ENCODE results near the gene NTM.

The NTM gene

GRCh38 chr11:131849485-131849884 lies 479.1 kb downstream of the NTM start:
- no peaks in the 10 kb centered on the region for H3K36me3 ChIP-seq (ENCODE audit: insufficient read depth, low read length)
- no peak overlapping the region for H3K9ac ChIP-seq (ENCODE audit: low read length)
- H3K9me3 ChIP-seq (ENCODE audit: low read length): no peaks in the 10 kb centered on the region
- no peaks in the 10 kb centered on the region for H3K4me1 ChIP-seq (ENCODE audit: insufficient read depth, low read length)
- no peak overlapping the region for H3K27ac ChIP-seq (ENCODE audit: low read depth, low read length)
- no peak overlapping the region for H3K4me3 ChIP-seq (ENCODE audit: low read depth in 1 of 2, low read length in 2 of 2)
- no peaks in the 10 kb centered on the region for H3K27me3 ChIP-seq (ENCODE audit: control insufficient read depth in 1 of 2, insufficient read depth in 2 of 2, low read length in 2 of 2)

- Histone ChIP-seq H3K9me3 (ENCODE audit: low read length) (no peaks in the 10 kb centered on the region), H3K27ac (ENCODE audit: low read depth, low read length) (no peak overlapping the region), H3K4me1 (ENCODE audit: insufficient read depth, low read length) (no peaks in the 10 kb centered on the region), H3K4me3 (ENCODE audit: low read depth in 1 of 2, low read length in 2 of 2) (no peak overlapping the region), H3K27me3 (ENCODE audit: control insufficient read depth in 1 of 2, insufficient read depth in 2 of 2, low read length in 2 of 2) (no peaks in the 10 kb centered on the region), H3K9ac (ENCODE audit: low read length) (no peak overlapping the region), H3K36me3 (ENCODE audit: insufficient read depth, low read length) (no peaks in the 10 kb centered on the region)
Measured at GRCh38 chr11:131850507-131850906, 480.1 kb downstream of the NTM start.

GRCh38 chr11:131851964-131852755 lies 481.7 kb downstream of the NTM start:
- Histone ChIP-seq H3K4me1 (ENCODE audit: insufficient read depth, low read length) (no peaks in the 10 kb centered on the region), H3K27ac (ENCODE audit: low read depth, low read length) (no peak overlapping the region), H3K27me3 (ENCODE audit: control insufficient read depth in 1 of 2, insufficient read depth in 2 of 2, low read length in 2 of 2) (no peaks in the 10 kb centered on the region), H3K9ac (ENCODE audit: low read length) (no peak overlapping the region), H3K4me3 (ENCODE audit: low read depth in 1 of 2, low read length in 2 of 2) (no peak overlapping the region), H3K36me3 (ENCODE audit: insufficient read depth, low read length) (no peaks in the 10 kb centered on the region), H3K9me3 (ENCODE audit: low read length) (no peaks in the 10 kb centered on the region)

GRCh38 chr11:131852757-131853156 lies 482.3 kb downstream of the NTM start:
- H3K36me3 ChIP-seq (ENCODE audit: insufficient read depth, low read length): no peaks in the 10 kb centered on the region
- no peak overlapping the region for H3K4me3 ChIP-seq (ENCODE audit: low read depth in 1 of 2, low read length in 2 of 2)
- H3K9ac ChIP-seq (ENCODE audit: low read length): no peak overlapping the region
- H3K27ac ChIP-seq (ENCODE audit: low read depth, low read length): no peak overlapping the region
- no peaks in the 10 kb centered on the region for H3K27me3 ChIP-seq (ENCODE audit: control insufficient read depth in 1 of 2, insufficient read depth in 2 of 2, low read length in 2 of 2)
- no peaks in the 10 kb centered on the region for H3K9me3 ChIP-seq (ENCODE audit: low read length)
- H3K4me1 ChIP-seq (ENCODE audit: insufficient read depth, low read length): no peaks in the 10 kb centered on the region

- no peaks in the 10 kb centered on the region for H3K36me3 ChIP-seq (ENCODE audit: insufficient read depth, low read length)
- no peaks in the 10 kb centered on the region for H3K27me3 ChIP-seq (ENCODE audit: control insufficient read depth in 1 of 2, insufficient read depth in 2 of 2, low read length in 2 of 2)
- no peak overlapping the region for H3K9ac ChIP-seq (ENCODE audit: low read length)
- no peaks in the 10 kb centered on the region for H3K9me3 ChIP-seq (ENCODE audit: low read length)
- H3K27ac ChIP-seq (ENCODE audit: low read depth, low read length): no peak overlapping the region
- H3K4me3 ChIP-seq (ENCODE audit: low read depth in 1 of 2, low read length in 2 of 2): no peak overlapping the region
- H3K4me1 ChIP-seq (ENCODE audit: insufficient read depth, low read length): no peaks in the 10 kb centered on the region
Measured at GRCh38 chr11:131854391-131854790, 484.0 kb downstream of the NTM start.

GRCh38 chr11:131855320-131855719 lies 484.9 kb downstream of the NTM start:
- Histone ChIP-seq H3K36me3 (ENCODE audit: insufficient read depth, low read length) (no peaks in the 10 kb centered on the region), H3K4me3 (ENCODE audit: low read depth in 1 of 2, low read length in 2 of 2) (no peak overlapping the region), H3K27ac (ENCODE audit: low read depth, low read length) (no peak overlapping the region), H3K9ac (ENCODE audit: low read length) (no peak overlapping the region), H3K9me3 (ENCODE audit: low read length) (no peaks in the 10 kb centered on the region), H3K4me1 (ENCODE audit: insufficient read depth, low read length) (no peaks in the 10 kb centered on the region), H3K27me3 (ENCODE audit: control insufficient read depth in 1 of 2, insufficient read depth in 2 of 2, low read length in 2 of 2) (no peaks in the 10 kb centered on the region)

GRCh38 chr11:131857246-131857645 lies 486.8 kb downstream of the NTM start:
- H3K4me1 ChIP-seq (ENCODE audit: insufficient read depth, low read length): no peaks in the 10 kb centered on the region
- no peaks in the 10 kb centered on the region for H3K9me3 ChIP-seq (ENCODE audit: low read length)
- H3K27me3 ChIP-seq (ENCODE audit: control insufficient read depth in 1 of 2, insufficient read depth in 2 of 2, low read length in 2 of 2): no peaks in the 10 kb centered on the region
- H3K4me3 ChIP-seq (ENCODE audit: low read depth in 1 of 2, low read length in 2 of 2): no peak overlapping the region
- H3K9ac ChIP-seq (ENCODE audit: low read length): no peak overlapping the region
- H3K36me3 ChIP-seq (ENCODE audit: insufficient read depth, low read length): no peaks in the 10 kb centered on the region
- H3K27ac ChIP-seq (ENCODE audit: low read depth, low read length): no peak overlapping the region

DNA sequence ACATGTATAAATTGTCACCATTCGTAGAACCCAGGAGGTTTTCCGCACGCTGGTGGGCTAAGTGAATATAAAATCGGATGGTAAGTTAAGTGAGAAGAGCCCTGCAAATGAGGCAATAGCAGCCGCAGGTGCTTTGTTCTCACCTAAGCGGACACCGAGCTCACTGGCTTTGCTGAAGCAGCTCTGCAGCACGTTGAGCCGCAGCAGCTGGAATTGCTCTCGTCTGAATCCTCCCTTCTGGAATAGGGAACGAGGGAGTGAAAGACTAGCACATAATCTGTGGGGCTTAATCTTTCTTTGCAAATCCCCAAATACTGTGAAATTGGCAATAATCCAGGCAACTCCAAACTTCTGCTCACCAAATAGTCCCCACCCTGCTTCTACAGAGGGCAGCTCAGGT lies 488.1 kb downstream of the NTM start:
- Histone ChIP-seq H3K4me3 (ENCODE audit: low read depth in 1 of 2, low read length in 2 of 2) (no peak overlapping the region), H3K27ac (ENCODE audit: low read depth, low read length) (no peak overlapping the region), H3K9ac (ENCODE audit: low read length) (no peak overlapping the region), H3K9me3 (ENCODE audit: low read length) (no peaks in the 10 kb centered on the region), H3K27me3 (ENCODE audit: control insufficient read depth in 1 of 2, insufficient read depth in 2 of 2, low read length in 2 of 2) (no peaks in the 10 kb centered on the region), H3K36me3 (ENCODE audit: insufficient read depth, low read length) (no peaks in the 10 kb centered on the region), H3K4me1 (ENCODE audit: insufficient read depth, low read length) (no peaks in the 10 kb centered on the region)

- no peaks in the 10 kb centered on the region for H3K4me1 ChIP-seq (ENCODE audit: insufficient read depth, low read length)
Measured at GRCh38 chr11:131859538-131860210, 489.3 kb downstream of the NTM start.

GRCh38 chr11:131864228-131864627 lies 493.8 kb downstream of the NTM start:
- no peaks in the 10 kb centered on the region for H3K27me3 ChIP-seq (ENCODE audit: control insufficient read depth in 1 of 2, insufficient read depth in 2 of 2, low read length in 2 of 2)
- H3K4me1 ChIP-seq (ENCODE audit: insufficient read depth, low read length): no peaks in the 10 kb centered on the region
- H3K4me3 ChIP-seq (ENCODE audit: low read depth in 1 of 2, low read length in 2 of 2): no peak overlapping the region
- H3K27ac ChIP-seq (ENCODE audit: low read depth, low read length): no peak overlapping the region
- H3K9me3 ChIP-seq (ENCODE audit: low read length): no peaks in the 10 kb centered on the region
- no peaks in the 10 kb centered on the region for H3K36me3 ChIP-seq (ENCODE audit: insufficient read depth, low read length)
- no peak overlapping the region for H3K9ac ChIP-seq (ENCODE audit: low read length)

More at GRCh38 chr11:131859538-131860210, 489.3 kb downstream of the NTM start:
- H3K27me3 ChIP-seq (ENCODE audit: control insufficient read depth in 1 of 2, insufficient read depth in 2 of 2, low read length in 2 of 2): no peaks in the 10 kb centered on the region
- H3K9ac ChIP-seq (ENCODE audit: low read length): no peak overlapping the region
- no peak overlapping the region for H3K4me3 ChIP-seq (ENCODE audit: low read depth in 1 of 2, low read length in 2 of 2)
- H3K36me3 ChIP-seq (ENCODE audit: insufficient read depth, low read length): no peaks in the 10 kb centered on the region
- no peak overlapping the region for H3K27ac ChIP-seq (ENCODE audit: low read depth, low read length)
- H3K9me3 ChIP-seq (ENCODE audit: low read length): no peaks in the 10 kb centered on the region

DNA sequence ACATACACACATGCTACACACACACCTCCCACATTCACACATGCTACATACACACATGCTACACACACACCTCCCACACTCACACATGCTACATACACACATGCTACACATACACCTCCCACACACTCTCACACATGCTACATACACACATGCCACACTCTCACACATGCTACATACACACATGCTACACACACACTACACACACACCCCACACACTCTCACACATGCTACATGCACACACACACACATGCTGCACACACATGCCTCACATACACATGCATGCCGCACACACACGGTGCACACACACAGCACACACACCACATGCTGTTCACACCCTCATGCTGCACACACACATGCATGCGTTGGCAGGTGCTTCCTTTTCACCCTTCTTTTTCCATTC lies 495.4 kb downstream of the NTM start:
- H3K36me3 ChIP-seq (ENCODE audit: insufficient read depth, low read length): no peaks in the 10 kb centered on the region
- H3K9ac ChIP-seq (ENCODE audit: low read length): no peak overlapping the region
- H3K27ac ChIP-seq (ENCODE audit: low read depth, low read length): no peak overlapping the region
- H3K4me1 ChIP-seq (ENCODE audit: insufficient read depth, low read length): peaks cover 8% of the 10 kb centered on the region
- H3K4me3 ChIP-seq (ENCODE audit: low read depth in 1 of 2, low read length in 2 of 2): no peak overlapping the region
- H3K9me3 ChIP-seq (ENCODE audit: low read length): no peaks in the 10 kb centered on the region
- peaks cover 0 to under 1% of the 10 kb centered on the region in 2 donors for H3K27me3 ChIP-seq (ENCODE audit: control insufficient read depth in 1 of 2, insufficient read depth in 2 of 2, low read length in 2 of 2)
